Adrenal gland (tissue), 5 donors: ENCODE measurements around the gene TMEM191C.

Experiments used
- CTCF ChIP-seq, 6 experiments: fragments of 450-650 bp in 4 of 6; fragments of 200-600 bp in 2 of 6; sonication (generic) in 1 of 6; IDR thresholded peaks; 1 replicate in 5 of 6; 2 replicates in 1 of 6; pipeline versions ENCODE4 v1.5.1 to v1.8.0; 2016 to 2021; ENCODE audit warnings: antibody characterized with exemption in 6 of 6, mild to moderate bottlenecking in 2 of 6, moderate library complexity in 1 of 6
- POLR2A ChIP-seq, 2 donors: fragments of 450-650 bp; IDR thresholded peaks; one replicate each; pipeline ENCODE4 v1.6.1; 2017; ENCODE audit warnings: antibody characterized with exemption in 2 of 2, mild to moderate bottlenecking in 2 of 2, moderate library complexity in 1 of 2
- donor health status: DM: no; HTN: no; CAD: no.

- no peak for TF ChIP-seq POLR2A (IDR thresholded peaks at IDR 0.05)
- no peak for TF ChIP-seq CTCF (IDR thresholded peaks at IDR 0.05)
Measured at GRCh38 chr22:21447694-21448402, 19.3 kb upstream of the TMEM191C start.
